Right lobe of liver (tissue), 6 donors: ENCODE measurements around the gene ZFYVE19. TPM values are rescaled to one million over a fixed set of nuclear protein-coding genes. Genes with fewer than 3 reads are reported as not detected.
"Not testable (repeated sequence)": the region's sequence is repeated elsewhere in the genome, so short reads cannot be mapped to it uniquely, and the experiment has no call there.

Source experiments
- ATAC-seq, 4 donors: fragments of 200-7000 bp; cut with Tn5 transposase; one replicate each; pipeline ENCODE4 v1.9.1; 2020; ENCODE audit warnings: mild to moderate bottlenecking in 4 of 4, moderate library complexity in 4 of 4
- DNase-seq, 3 donors: peaks; one replicate each; pipeline ENCODE4 v3.0.0-alpha.2; 2020
- H3K27ac ChIP-seq, 3 donors: fragments of 200-600 bp; one replicate each; pipeline ENCODE4 v1.8.0; 2022
- H3K27me3 ChIP-seq, 2 donors: fragments of 200-600 bp; one replicate each; pipeline ENCODE4 v1.8.0; 2022
- H3K36me3 ChIP-seq, 4 donors: fragments of 200-600 bp; sonication (generic) in 1 of 4; one replicate each; pipeline versions ENCODE4 v1.5.1 to v1.8.0; 2017 to 2022; ENCODE audit warnings: control low read depth in 1 of 4
- H3K4me1 ChIP-seq, 4 donors: fragments of 200-600 bp; sonication (generic) in 1 of 4; one replicate each; pipeline versions ENCODE4 v1.5.1 to v1.8.0; 2017 to 2022; ENCODE audit warnings: control low read depth in 1 of 4
- H3K4me3 ChIP-seq, 3 donors: fragments of 200-600 bp; one replicate each; pipeline ENCODE4 v1.8.0; 2022
- H3K9me3 ChIP-seq, 4 donors: fragments of 200-600 bp; sonication (generic) in 1 of 4; one replicate each; pipeline versions ENCODE4 v1.5.1 to v1.8.0; 2017 to 2022; ENCODE audit warnings: control low read depth in 1 of 4
- CTCF ChIP-seq, 4 donors: fragments of 200-600 bp in 3 of 4; fragments of 450-650 bp in 1 of 4; IDR thresholded peaks; one replicate each; pipeline versions ENCODE4 v1.5.1 to v1.8.0; 2016 to 2022; ENCODE audit warnings: antibody characterized with exemption in 4 of 4, mild to moderate bottlenecking in 2 of 4
- POLR2A ChIP-seq: fragments of 450-650 bp; IDR thresholded peaks from one replicate; pipeline ENCODE4 v1.6.1; 2017; ENCODE audit warnings: antibody characterized with exemption, mild to moderate bottlenecking
- WGBS: methylation state at CpG from one replicate; pipeline ENCODE4 v1.1.6; 2018; ENCODE audit warnings: low coverage, low lambda C conversion rate; ENCODE audit not compliant: insufficient coverage; ENCODE audit errors: missing lambda C conversion rate; 5-methylcytosine and 5-hydroxymethylcytosine counted together
- intact Hi-C, 2 donors: fragments of 100-400 bp; cut with DNase I; formaldehyde crosslinking; loops; one replicate each; pipeline versions ENCODE4 v1.11.2 to v1.14.1; 2022
- total RNA-seq, 6 experiments: library from RNA; depleted of rRNA in 2 of 6; stranded (reverse); fragments of >200 nt in 2 of 6; fragmentation: NEBNext Ultra II Directional in 3 of 6; extraction: Animal tissue kit (Norgen Biotek cat#: 25700) in 3 of 6; gene quantifications; one replicate each; pipeline versions ENCODE4 v1.1.0 to v1.2.4, GENCODE V29; 2016 to 2023
- donor health status: DM: no; HTN: yes; CAD: no.
- donor health status: DM: no; HTN: no; CAD: no.
- donor health status: DM: no; HTN: no; CAD: no.
- donor health status: DM: no; HTN: yes; CAD: no.
- donor health status: DM: no; HTN: yes; CAD: no.

Gene ZFYVE19
- total RNA-seq, 6 experiments from 2014 or later = 11.5 to 49.3 (median 19.5) TPM

GRCh38 chr15:40857601-40858341 lies 50.9 kb downstream of the ZFYVE19 start:
- Histone ChIP-seq H3K4me1 (no peaks in the 10 kb centered on the region), H3K4me3 (no peak overlapping the region), H3K27me3 (no peaks in the 10 kb centered on the region), H3K27ac (no peak overlapping the region), H3K36me3 (no peaks in the 10 kb centered on the region), H3K9me3 (no peaks in the 10 kb centered on the region)
- DNase-seq = peak; percentile 65 to 75 (median 73)
- intact Hi-C loops = loop anchor here in 1 of 2 donors (5.0 kb wide), 1 partner anchor 35 kb away; the partner anchor contains the start of gene VPS18
- TF ChIP-seq CTCF (IDR thresholded peaks at IDR 0.05) (peak; percentile 89 to 92 (median 91)), POLR2A (no peak)
- 29% methylated on average over 8 of the region's 15 CpGs for WGBS
- peak; percentile 87 to 94 (median 91) for ATAC-seq

- H3K4me1 ChIP-seq = no peaks in the 10 kb centered on the region
- TF ChIP-seq POLR2A (no peak), CTCF (IDR thresholded peaks at IDR 0.05) (no peak)
- no peaks in the 10 kb centered on the region for H3K27me3 ChIP-seq
- intact Hi-C loops = loop anchor here in 1 of 2 donors (5.0 kb wide), 1 partner anchor 34 kb away; the partner anchor contains the start of gene VPS18
- ATAC-seq (no peak), DNase-seq (no peak)
- H3K27ac ChIP-seq = no peak overlapping the region
- 44% methylated on average over 9 of the region's 10 CpGs for WGBS
- no peak overlapping the region for H3K4me3 ChIP-seq
- H3K9me3 ChIP-seq = no peaks in the 10 kb centered on the region
- no peaks in the 10 kb centered on the region for H3K36me3 ChIP-seq
Observed at GRCh38 chr15:40858706-40859105, 51.8 kb downstream of the ZFYVE19 start.

GRCh38 chr15:40859206-40859851 lies 52.4 kb downstream of the ZFYVE19 start:
- DNase-seq (peak; percentile 74 to 76 (median 75)), ATAC-seq (peak; percentile 73 to 78 (median 76))
- no peaks in the 10 kb centered on the region for H3K4me1 ChIP-seq
- H3K4me3 ChIP-seq = no peak overlapping the region
- 34% methylated on average over 10 of the region's 18 CpGs for WGBS
- TF ChIP-seq POLR2A (no peak), CTCF (IDR thresholded peaks at IDR 0.05) (peak; percentile 49 to 75 (median 69))
- intact Hi-C loops = loop anchor here in 1 of 2 donors (5.0 kb wide), 1 partner anchor 33 kb away; the partner anchor contains the start of gene VPS18
- H3K36me3 ChIP-seq = no peaks in the 10 kb centered on the region
- no peak overlapping the region for H3K27ac ChIP-seq
- H3K27me3 ChIP-seq = no peaks in the 10 kb centered on the region
- H3K9me3 ChIP-seq = no peaks in the 10 kb centered on the region

DNA sequence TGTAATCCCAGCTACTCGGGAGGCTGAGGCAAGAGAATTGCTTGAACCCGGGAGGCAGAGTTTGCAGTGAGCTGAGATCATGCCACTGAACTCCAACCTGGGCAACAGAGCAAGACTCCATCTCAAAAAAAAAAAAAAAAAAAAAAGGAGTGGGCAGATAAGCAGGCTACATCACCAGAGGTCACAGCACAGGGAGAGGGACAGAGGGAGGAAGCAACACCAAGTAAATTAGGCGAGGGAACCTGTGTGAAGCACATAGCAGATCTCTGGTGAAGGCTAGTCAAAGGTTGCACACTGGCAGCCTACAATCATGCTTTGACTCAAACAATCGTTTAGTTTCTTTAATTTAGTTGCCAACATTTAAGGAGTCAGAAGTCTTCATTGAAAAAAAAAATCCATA lies 54.3 kb downstream of the ZFYVE19 start:
- H3K27me3 ChIP-seq, H3K36me3 ChIP-seq, H3K27ac ChIP-seq, ATAC-seq, intact Hi-C loops, DNase-seq, H3K4me1 ChIP-seq, H3K4me3 ChIP-seq, H3K9me3 ChIP-seq: not testable (repeated sequence)
- WGBS = 66% methylated on average over 4 of the region's 4 CpGs
